Aorta (tissue), 5 donors: ENCODE data around the gene HGF. TPM values are rescaled to one million over a fixed set of nuclear protein-coding genes. Genes with fewer than 3 reads are reported as not detected.

Experiments
- ATAC-seq: fragments of 200-7000 bp; cut with Tn5 transposase; one replicate; pipeline ENCODE4 v1.9.1; 2022; ENCODE audit warnings: moderate library complexity; ENCODE audit not compliant: low FRiP score
- DNase-seq, 2 donors: peaks; one replicate each; pipeline ENCODE4 v3.0.0-alpha.2; 2020
- H3K27ac ChIP-seq, 2 donors: one replicate each; pipeline ENCODE4 v1.5.1; 2013; ENCODE audit warnings: low read length in 2 of 2, mild to moderate bottlenecking in 2 of 2, moderate library complexity in 2 of 2, control low read depth in 1 of 2, inconsistent platforms in 1 of 2, low read depth in 1 of 2
- H3K27me3 ChIP-seq, 2 donors: one replicate each; pipeline ENCODE4 v1.6.1; 2013; ENCODE audit warnings: control low read depth in 1 of 2, low read length in 1 of 2, mild to moderate bottlenecking in 1 of 2, moderate library complexity in 1 of 2; ENCODE audit not compliant: insufficient read depth in 2 of 2, control insufficient read depth in 1 of 2
- H3K36me3 ChIP-seq, 2 donors: one replicate each; pipeline ENCODE4 v1.6.1; 2013; ENCODE audit warnings: control low read depth in 1 of 2, low read length in 1 of 2, mild to moderate bottlenecking in 1 of 2; ENCODE audit not compliant: insufficient read depth in 2 of 2, control insufficient read depth in 1 of 2
- H3K4me1 ChIP-seq, 2 donors: one replicate each; pipeline ENCODE4 v1.6.1; 2013; ENCODE audit warnings: low read length in 2 of 2, control low read depth in 1 of 2, mild to moderate bottlenecking in 1 of 2, moderate library complexity in 1 of 2; ENCODE audit not compliant: insufficient read depth in 2 of 2, control insufficient read depth in 1 of 2
- H3K4me3 ChIP-seq, 2 donors: one replicate each; pipeline ENCODE4 v1.5.1; 2013; ENCODE audit warnings: low read length in 2 of 2, control low read depth in 1 of 2, mild to moderate bottlenecking in 1 of 2
- H3K9me3 ChIP-seq: one replicate; pipeline ENCODE4 v1.6.1; 2013; ENCODE audit warnings: mild to moderate bottlenecking, low read length; ENCODE audit not compliant: control insufficient read depth
- WGBS, 2 donors: extraction: QIAGEN DNeasy Blood & Tissue Kit; methylation state at CpG; one replicate each; pipeline ENCODE4 v1.1.7; 2013; 5-methylcytosine and 5-hydroxymethylcytosine counted together
- intact Hi-C, 2 donors: fragments of 100-400 bp; cut with DNase I; formaldehyde crosslinking; loops; one replicate each; pipeline versions ENCODE4 v1.14.2 to v1.15.0; 2022
- polyA plus RNA-seq, 2 donors: library from polyadenylated mRNA; stranded (reverse); fragments of 200-250 nt; gene quantifications; one replicate each; pipeline ENCODE4 v1.2.3, GENCODE V29; 2013
- total RNA-seq, 2 donors: library from RNA; stranded (reverse); fragmentation: NEBNext Ultra II Directional; extraction: Animal tissue kit (Norgen Biotek cat#: 25700); gene quantifications; one replicate each; pipeline ENCODE4 v1.2.1, GENCODE V29; 2021
- donor health status: healthy with polysubstance abuse.
- donor health status: Bipolar disorder and iron deficiency.
- donor health status: DM: no; HTN: no; CAD: no.
- donor health status: DM: no; HTN: no; CAD: no.
- donor health status: DM: yes; HTN: yes; CAD: no.

HGF gene
- total and polyA plus RNA-seq, 4 donors: 9.9 to 55.9 (median 22.8) TPM

- H3K27ac ChIP-seq: no peak overlapping the region
- no peaks in the 10 kb centered on the region for H3K4me1 ChIP-seq
- intact Hi-C loops: no loop called here
- H3K4me3 ChIP-seq: no peak overlapping the region
- WGBS, 2 donors: 23 to 44% methylated on average over 1 of the region's 1 CpG
- no peaks in the 10 kb centered on the region for H3K27me3 ChIP-seq
- ATAC-seq (no peak), DNase-seq (no peak)
- no peaks in the 10 kb centered on the region for H3K36me3 ChIP-seq
- H3K9me3 ChIP-seq: no peaks in the 10 kb centered on the region
Measured at GRCh38 chr7:81655271-81655670, 114.6 kb downstream of the HGF start.

GRCh38 chr7:81652225-81652624 is 117.6 kb downstream of the HGF start:
- H3K4me3 ChIP-seq: no peak overlapping the region
- intact Hi-C loops: no loop called here
- ATAC-seq (no peak), DNase-seq (no peak)
- no peaks in the 10 kb centered on the region for H3K9me3 ChIP-seq
- WGBS, 2 donors: 95 to 97% methylated on average over 1 of the region's 1 CpG
- no peaks in the 10 kb centered on the region for H3K36me3 ChIP-seq
- H3K4me1 ChIP-seq: no peaks in the 10 kb centered on the region
- no peaks in the 10 kb centered on the region for H3K27me3 ChIP-seq
- H3K27ac ChIP-seq: no peak overlapping the region
